ENCODE results near the gene NOX5. TPM values are rescaled to one million over a fixed set of nuclear protein-coding genes. Genes with fewer than 3 reads are reported as not detected.

NOX5 gene
- total RNA-seq, 4 donors from 2014 or later, result 1.6 TPM; not detected in 3

DNA sequence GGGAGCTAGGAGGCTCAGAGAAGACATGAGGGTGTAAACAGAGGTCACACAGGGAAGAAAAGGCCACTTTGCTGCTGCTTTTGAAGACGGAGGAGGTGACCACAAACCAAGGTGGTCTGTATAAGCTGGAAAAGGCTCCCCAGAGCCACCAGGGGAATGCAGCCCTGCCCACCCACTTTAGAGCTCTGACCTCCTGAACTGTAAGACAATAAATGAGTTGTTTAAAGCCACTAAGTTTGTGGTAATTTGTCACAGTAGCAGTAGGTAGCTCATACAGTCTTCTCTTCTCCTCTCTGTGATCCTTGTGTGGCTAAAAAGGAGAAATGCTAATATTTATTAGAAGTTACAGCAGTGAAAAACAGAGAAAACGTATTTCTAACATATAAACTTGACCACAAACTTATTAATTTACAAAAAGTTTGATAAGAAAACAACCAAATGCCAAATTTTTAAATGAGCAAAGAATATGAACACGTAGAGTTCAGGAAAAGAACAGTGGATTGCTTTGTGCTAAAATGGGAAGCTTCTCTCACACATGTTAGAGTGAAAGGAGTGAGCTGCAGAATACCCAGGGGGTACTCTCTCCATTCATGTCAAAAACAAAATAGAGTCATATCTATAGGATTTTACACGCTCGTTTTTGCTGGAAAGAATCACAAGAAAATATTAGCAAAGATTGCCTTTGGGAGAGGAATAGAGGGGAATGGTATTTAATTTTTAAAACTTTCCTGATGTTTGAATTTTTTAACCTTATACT, 71.0 kb downstream of the NOX5 start:
- WGBS, result 60% methylated on average over 5 of the region's 5 CpGs
- H3K4me1 ChIP-seq, result peaks cover 34% of the 10 kb centered on the region
- H3K36me3 ChIP-seq, result no peaks in the 10 kb centered on the region
- no peak overlapping the region for H3K4me3 ChIP-seq
- H3K27me3 ChIP-seq, result no peaks in the 10 kb centered on the region
- TF ChIP-seq POLR2AphosphoS5 (IDR thresholded peaks at IDR 0.05), result no peak
- no peak for TF ChIP-seq POLR2A (IDR thresholded peaks at IDR 0.05)
- TF ChIP-seq EP300 (IDR thresholded peaks at IDR 0.05), result no peak
- H3K27ac ChIP-seq, result no peak overlapping the region
- H3K9me3 ChIP-seq, result no peaks in the 10 kb centered on the region
- DNase-seq (ENCODE audit: low spot score in 2 of 2), result no peak

GRCh38 chr15:69086427-69087204, 72.1 kb downstream of the NOX5 start:
- H3K4me3 ChIP-seq, result no peak overlapping the region
- H3K4me1 ChIP-seq, result peaks cover 32% of the 10 kb centered on the region
- DNase-seq (ENCODE audit: low spot score in 2 of 2), result no peak
- H3K9me3 ChIP-seq, result no peaks in the 10 kb centered on the region
- H3K27ac ChIP-seq, result no peak overlapping the region
- WGBS, result 62% methylated on average over 14 of the region's 14 CpGs
- no peaks in the 10 kb centered on the region for H3K27me3 ChIP-seq
- TF ChIP-seq, protein P1, sequence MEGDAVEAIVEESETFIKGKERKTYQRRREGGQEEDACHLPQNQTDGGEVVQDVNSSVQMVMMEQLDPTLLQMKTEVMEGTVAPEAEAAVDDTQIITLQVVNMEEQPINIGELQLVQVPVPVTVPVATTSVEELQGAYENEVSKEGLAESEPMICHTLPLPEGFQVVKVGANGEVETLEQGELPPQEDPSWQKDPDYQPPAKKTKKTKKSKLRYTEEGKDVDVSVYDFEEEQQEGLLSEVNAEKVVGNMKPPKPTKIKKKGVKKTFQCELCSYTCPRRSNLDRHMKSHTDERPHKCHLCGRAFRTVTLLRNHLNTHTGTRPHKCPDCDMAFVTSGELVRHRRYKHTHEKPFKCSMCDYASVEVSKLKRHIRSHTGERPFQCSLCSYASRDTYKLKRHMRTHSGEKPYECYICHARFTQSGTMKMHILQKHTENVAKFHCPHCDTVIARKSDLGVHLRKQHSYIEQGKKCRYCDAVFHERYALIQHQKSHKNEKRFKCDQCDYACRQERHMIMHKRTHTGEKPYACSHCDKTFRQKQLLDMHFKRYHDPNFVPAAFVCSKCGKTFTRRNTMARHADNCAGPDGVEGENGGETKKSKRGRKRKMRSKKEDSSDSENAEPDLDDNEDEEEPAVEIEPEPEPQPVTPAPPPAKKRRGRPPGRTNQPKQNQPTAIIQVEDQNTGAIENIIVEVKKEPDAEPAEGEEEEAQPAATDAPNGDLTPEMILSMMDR (IDR thresholded peaks at IDR 0.05), result no peak
- no peak for TF ChIP-seq POLR2A (IDR thresholded peaks at IDR 0.05)
- TF ChIP-seq EP300 (IDR thresholded peaks at IDR 0.05), result no peak
- TF ChIP-seq POLR2AphosphoS5 (IDR thresholded peaks at IDR 0.05), result no peak
- H3K36me3 ChIP-seq, result no peaks in the 10 kb centered on the region

GRCh38 chr15:69087366-69087976, 73.0 kb downstream of the NOX5 start:
- peaks cover 24% of the 10 kb centered on the region for H3K4me1 ChIP-seq
- WGBS, result 91% methylated on average over 5 of the region's 5 CpGs
- H3K27ac ChIP-seq, result no peak overlapping the region
- H3K36me3 ChIP-seq, result no peaks in the 10 kb centered on the region
- no peak for DNase-seq (ENCODE audit: low spot score in 2 of 2)
- no peak for TF ChIP-seq EP300 (IDR thresholded peaks at IDR 0.05)
- no peak for TF ChIP-seq POLR2A (IDR thresholded peaks at IDR 0.05)
- TF ChIP-seq, protein P1 (IDR thresholded peaks at IDR 0.05), result no peak
- no peak for TF ChIP-seq POLR2AphosphoS5 (IDR thresholded peaks at IDR 0.05)
- no peaks in the 10 kb centered on the region for H3K27me3 ChIP-seq
- no peak overlapping the region for H3K4me3 ChIP-seq
- no peaks in the 10 kb centered on the region for H3K9me3 ChIP-seq

- TF ChIP-seq POLR2A (IDR thresholded peaks at IDR 0.05), result no peak
- TF ChIP-seq EP300 (IDR thresholded peaks at IDR 0.05), result no peak
- TF ChIP-seq, protein P1 (IDR thresholded peaks at IDR 0.05), result no peak
- TF ChIP-seq POLR2AphosphoS5 (IDR thresholded peaks at IDR 0.05), result no peak
- Histone ChIP-seq H3K4me1 (peaks cover 22% of the 10 kb centered on the region), H3K27me3 (no peaks in the 10 kb centered on the region), H3K9me3 (no peaks in the 10 kb centered on the region), H3K27ac (no peak overlapping the region), H3K4me3 (no peak overlapping the region), H3K36me3 (no peaks in the 10 kb centered on the region)
- WGBS, result 28% methylated on average over 10 of the region's 10 CpGs
- no peak for DNase-seq (ENCODE audit: low spot score in 2 of 2)
Measured at GRCh38 chr15:69088300-69088965, 73.9 kb downstream of the NOX5 start.

GRCh38 chr15:69089258-69089657, 74.8 kb downstream of the NOX5 start:
- TF ChIP-seq POLR2A (IDR thresholded peaks at IDR 0.05) (no peak), POLR2AphosphoS5 (IDR thresholded peaks at IDR 0.05) (no peak), EP300 (IDR thresholded peaks at IDR 0.05) (no peak)
- TF ChIP-seq, protein P1 (IDR thresholded peaks at IDR 0.05), result no peak
- no peak for DNase-seq (ENCODE audit: low spot score in 2 of 2)
- Histone ChIP-seq H3K27me3 (no peaks in the 10 kb centered on the region), H3K36me3 (no peaks in the 10 kb centered on the region), H3K9me3 (no peaks in the 10 kb centered on the region), H3K4me3 (no peak overlapping the region), H3K27ac (no peak overlapping the region), H3K4me1 (peaks cover 26% of the 10 kb centered on the region)
- 92% methylated on average over 5 of the region's 5 CpGs for WGBS
